Fibroblast of the aortic adventitia (primary cell): Measurements from ENCODE around the gene KRTAP19-5. TPM values are rescaled to one million over a fixed set of nuclear protein-coding genes. Genes with fewer than 3 reads are reported as not detected.

ENCODE experiments used
- DNase-seq: peaks from one replicate; pipeline ENCODE4 v3.0.0-alpha.2; 2010; ENCODE audit warnings: low read depth
- H3K4me3 ChIP-seq: 2 replicates; pipeline ENCODE4 v1.5.1; 2011; ENCODE audit warnings: low read depth, mild to moderate bottlenecking, control low read depth, low read length, moderate library complexity
- small RNA-seq: library from RNA; depleted of rRNA; stranded (forward); fragments of <200 nt; gene quantifications from one replicate; pipeline ENCODE3, GENCODE V24; 2012
- total RNA-seq: library from RNA; depleted of rRNA; stranded (reverse); fragments of >200 nt; gene quantifications from 2 replicates; pipeline ENCODE4 v1.2.3, GENCODE V29; 2012; ENCODE audit warnings: low replicate concordance
- TF ChIP-seq, protein P1 (sequence below): IDR thresholded peaks from 2 replicates; pipeline ENCODE4 v1.5.1; 2011; ENCODE audit warnings: mild to moderate bottlenecking, low read length, control low read depth, inconsistent platforms; ENCODE audit not compliant: insufficient read depth

The KRTAP19-5 gene
- total RNA-seq, 1 donor: not detected

DNA sequence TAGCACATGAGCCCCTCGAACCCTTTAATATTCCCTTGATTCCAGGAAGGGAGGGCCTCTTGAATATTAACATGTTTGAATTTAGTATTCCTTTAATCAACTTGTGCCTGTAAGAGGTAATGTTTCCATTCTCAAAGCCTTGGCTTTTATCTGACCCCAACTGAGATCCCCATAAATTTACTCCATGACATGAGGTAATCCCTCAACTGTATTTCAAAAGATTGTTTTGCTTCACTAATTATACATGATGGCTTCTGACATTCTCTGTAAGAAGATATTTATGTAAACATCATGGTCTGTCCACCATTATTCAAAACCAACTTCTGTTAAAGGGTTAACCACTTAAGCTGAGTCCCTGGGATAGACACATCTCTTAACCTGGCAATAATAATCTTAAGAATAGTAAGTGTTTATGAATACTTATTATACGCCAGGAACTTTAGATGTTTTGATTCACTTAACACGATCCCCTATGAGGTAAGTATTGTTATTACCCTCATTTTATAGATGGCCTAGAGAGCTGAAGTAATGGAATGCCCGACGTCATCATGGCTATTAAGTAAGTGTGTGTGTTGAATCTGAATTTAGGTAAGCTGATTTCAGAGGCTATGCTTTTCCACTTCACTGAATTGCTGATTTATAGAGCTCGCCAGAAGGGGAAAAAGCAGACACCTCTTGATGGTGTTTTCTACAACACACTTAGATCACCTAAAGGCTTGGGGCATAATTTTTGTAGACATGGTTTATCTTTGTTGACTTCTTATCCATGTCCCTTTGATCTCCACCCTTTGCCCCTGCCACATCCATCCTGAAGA lies 32.8 kb downstream of the KRTAP19-5 start:
- TF ChIP-seq, protein P1, sequence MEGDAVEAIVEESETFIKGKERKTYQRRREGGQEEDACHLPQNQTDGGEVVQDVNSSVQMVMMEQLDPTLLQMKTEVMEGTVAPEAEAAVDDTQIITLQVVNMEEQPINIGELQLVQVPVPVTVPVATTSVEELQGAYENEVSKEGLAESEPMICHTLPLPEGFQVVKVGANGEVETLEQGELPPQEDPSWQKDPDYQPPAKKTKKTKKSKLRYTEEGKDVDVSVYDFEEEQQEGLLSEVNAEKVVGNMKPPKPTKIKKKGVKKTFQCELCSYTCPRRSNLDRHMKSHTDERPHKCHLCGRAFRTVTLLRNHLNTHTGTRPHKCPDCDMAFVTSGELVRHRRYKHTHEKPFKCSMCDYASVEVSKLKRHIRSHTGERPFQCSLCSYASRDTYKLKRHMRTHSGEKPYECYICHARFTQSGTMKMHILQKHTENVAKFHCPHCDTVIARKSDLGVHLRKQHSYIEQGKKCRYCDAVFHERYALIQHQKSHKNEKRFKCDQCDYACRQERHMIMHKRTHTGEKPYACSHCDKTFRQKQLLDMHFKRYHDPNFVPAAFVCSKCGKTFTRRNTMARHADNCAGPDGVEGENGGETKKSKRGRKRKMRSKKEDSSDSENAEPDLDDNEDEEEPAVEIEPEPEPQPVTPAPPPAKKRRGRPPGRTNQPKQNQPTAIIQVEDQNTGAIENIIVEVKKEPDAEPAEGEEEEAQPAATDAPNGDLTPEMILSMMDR: no peak
- DNase-seq: no peak

DNA sequence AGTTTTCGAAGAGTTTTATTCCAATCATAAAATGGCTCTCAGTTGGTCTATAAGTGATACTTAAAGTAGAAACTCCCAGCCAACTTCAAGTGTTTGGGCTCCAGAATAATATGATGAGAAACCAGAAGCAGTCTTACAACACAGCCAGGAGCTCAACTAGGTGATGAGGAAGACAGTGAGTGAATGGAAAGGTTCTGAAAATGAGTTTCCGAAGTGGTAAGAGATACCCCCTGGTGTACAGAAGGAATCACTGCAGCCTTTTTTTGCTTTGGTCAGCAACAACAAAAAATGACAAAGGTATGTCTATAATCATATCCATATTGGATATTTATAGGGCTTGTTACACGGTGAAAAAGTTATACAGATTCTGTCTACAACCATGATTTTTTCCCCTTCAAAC lies 38.2 kb downstream of the KRTAP19-5 start:
- no peak overlapping the region for H3K4me3 ChIP-seq
- TF ChIP-seq, protein P1: no peak
- no peak for DNase-seq

More for the DNA sequence above, 32.8 kb downstream of the KRTAP19-5 start:
- no peak overlapping the region for H3K4me3 ChIP-seq

Small RNAs within 50 kb of the gene (small RNA-seq; reads per million reads assigned to genes)
- gene AP000567.1 (not detected), gene KRTAP19-10P (not detected), gene KRTAP19-11P (not detected), gene KRTAP19-9P (not detected)

Other genes with a start within 250 kb of the KRTAP19-5 start
- not detected in 2 replicates for gene KRTAP24-1, start 219.2 kb downstream of the KRTAP19-5 start, total RNA-seq
- gene KRTAP25-1, start 212.6 kb downstream of the KRTAP19-5 start, total RNA-seq: not detected in 2 replicates
- not detected in 2 replicates for gene KRTAP26-1, start 181.8 kb downstream of the KRTAP19-5 start, total RNA-seq
- not detected in 2 replicates for gene KRTAP27-1, start 164.4 kb downstream of the KRTAP19-5 start, total RNA-seq
- gene KRTAP23-1, start 153.5 kb downstream of the KRTAP19-5 start, total RNA-seq: not detected in 2 replicates
- gene KRTAP13-2, start 129.9 kb downstream of the KRTAP19-5 start, total RNA-seq: not detected in 2 replicates
- not detected in 2 replicates for gene KRTAP13-1, start 106.1 kb downstream of the KRTAP19-5 start, total RNA-seq
- gene KRTAP13-3, start 76.2 kb downstream of the KRTAP19-5 start, total RNA-seq: not detected in 2 replicates
- not detected in 2 replicates for gene KRTAP13-4, start 71.9 kb downstream of the KRTAP19-5 start, total RNA-seq
- not detected in 2 replicates for gene KRTAP15-1, start 61.9 kb downstream of the KRTAP19-5 start, total RNA-seq
- gene KRTAP19-1, start 21.8 kb downstream of the KRTAP19-5 start, total RNA-seq: not detected in 2 replicates
- not detected in 2 replicates for gene KRTAP19-2, start 14.7 kb downstream of the KRTAP19-5 start, total RNA-seq
- not detected in 2 replicates for gene KRTAP19-3, start 10.1 kb downstream of the KRTAP19-5 start, total RNA-seq
- gene KRTAP19-4, start 5.0 kb downstream of the KRTAP19-5 start, total RNA-seq: not detected in 2 replicates
- not detected in 2 replicates for gene KRTAP19-6, start 39.7 kb upstream of the KRTAP19-5 start, total RNA-seq
- gene KRTAP19-7, start 59.2 kb upstream of the KRTAP19-5 start, total RNA-seq: not detected in 2 replicates
- not detected in 2 replicates for gene KRTAP22-2, start 88.3 kb upstream of the KRTAP19-5 start, total RNA-seq
- gene KRTAP6-3, start 90.3 kb upstream of the KRTAP19-5 start, total RNA-seq: not detected in 2 replicates
- gene KRTAP6-2, start 96.8 kb upstream of the KRTAP19-5 start, total RNA-seq: not detected in 2 replicates
- gene KRTAP22-1, start 98.9 kb upstream of the KRTAP19-5 start, total RNA-seq: not detected in 2 replicates
- not detected in 2 replicates for gene KRTAP6-1, start 111.8 kb upstream of the KRTAP19-5 start, total RNA-seq
- not detected in 2 replicates for gene KRTAP20-1, start 114.3 kb upstream of the KRTAP19-5 start, total RNA-seq
- not detected in 2 replicates for gene KRTAP20-4, start 118.5 kb upstream of the KRTAP19-5 start, total RNA-seq
- not detected in 2 replicates for gene KRTAP20-2, start 133.1 kb upstream of the KRTAP19-5 start, total RNA-seq
- not detected in 2 replicates for gene KRTAP20-3, start 140.7 kb upstream of the KRTAP19-5 start, total RNA-seq
- gene KRTAP21-3, start 216.6 kb upstream of the KRTAP19-5 start, total RNA-seq: not detected in 2 replicates
- not detected in 2 replicates for gene KRTAP21-2, start 245.1 kb upstream of the KRTAP19-5 start, total RNA-seq